ENCODE measurements around the gene DSG1.
"Not testable (repeated sequence)": the region's sequence is repeated elsewhere in the genome, so short reads cannot be mapped to it uniquely, and the experiment has no call there.

The DSG1 gene

GRCh38 chr18:31317860-31318259 is at the start of gene DSG1:
Gene DSG1, plus strand, starts transcription at chr18:31318160. Its CDS starts 141 bp downstream, at chr18:31318301.
- DNase-seq: no peak

- DNase-seq: no peak
Measured at GRCh38 chr18:31268985-31269406, 49.0 kb upstream of the DSG1 start.

- no peak for DNase-seq
Measured at GRCh38 chr18:31269566-31269965, 48.4 kb upstream of the DSG1 start.

GRCh38 chr18:31270578-31270977 is 47.4 kb upstream of the DSG1 start:
- no peak for DNase-seq

GRCh38 chr18:31273812-31274527 is 44.0 kb upstream of the DSG1 start:
- no peak for DNase-seq

GRCh38 chr18:31274931-31275330 is 43.0 kb upstream of the DSG1 start:
- no peak for DNase-seq

GRCh38 chr18:31275722-31276463 is 42.1 kb upstream of the DSG1 start:
- no peak for DNase-seq

GRCh38 chr18:31278609-31279071 is 39.3 kb upstream of the DSG1 start:
- no peak for DNase-seq

- no peak for DNase-seq
Measured at GRCh38 chr18:31280502-31280901, 37.5 kb upstream of the DSG1 start.

GRCh38 chr18:31281437-31281836 is 36.5 kb upstream of the DSG1 start:
- no peak for DNase-seq

GRCh38 chr18:31289446-31289845 is 28.5 kb upstream of the DSG1 start:
- not testable (repeated sequence) for DNase-seq

- no peak for DNase-seq
Measured at GRCh38 chr18:31291688-31292087, 26.3 kb upstream of the DSG1 start.

GRCh38 chr18:31294199-31294747 is 23.7 kb upstream of the DSG1 start:
- no peak for DNase-seq

- no peak for DNase-seq
Measured at GRCh38 chr18:31297248-31297647, 20.7 kb upstream of the DSG1 start.

- DNase-seq: no peak
Measured at GRCh38 chr18:31301201-31301655, 16.7 kb upstream of the DSG1 start.

GRCh38 chr18:31302991-31303390 is 15.0 kb upstream of the DSG1 start:
- no peak for DNase-seq

GRCh38 chr18:31303771-31304170 is 14.2 kb upstream of the DSG1 start:
- no peak for DNase-seq

GRCh38 chr18:31309115-31309514 is 8.8 kb upstream of the DSG1 start:
- DNase-seq: no peak

- no peak for DNase-seq
Measured at GRCh38 chr18:31316974-31317373, 986 bp upstream of the DSG1 start.

GRCh38 chr18:31321719-31322118 is 3.8 kb downstream of the DSG1 start:
- no peak for DNase-seq

GRCh38 chr18:31325051-31325450 is 7.1 kb downstream of the DSG1 start:
- DNase-seq: no peak

GRCh38 chr18:31329787-31330438 is 12.0 kb downstream of the DSG1 start:
- no peak for DNase-seq
